Measurements from ENCODE around the gene UBE2A. TPM values are rescaled to one million over a fixed set of nuclear protein-coding genes. Genes with fewer than 3 reads are reported as not detected.

UBE2A gene
- total and polyA plus RNA-seq, 2 donors (not counting 1 experiment from before 2014, with no cell fraction given) = 50.3 to 70.9 TPM

GRCh38 chrX:119605464-119606279, 31.3 kb downstream of the UBE2A start:
- Mint-ChIP-seq H3K9me3 (ENCODE audit: insufficient read depth) (no peaks in the 10 kb centered on the region), H3K4me3 (peak overlapping the region; percentile 97), H3K27ac (peak overlapping the region; percentile 99), H3K4me1 (peaks cover 42% of the 10 kb centered on the region), H3K27me3 (no peaks in the 10 kb centered on the region)
- peaks cover 12 to 29% of the 10 kb centered on the region in 2 donors for H3K4me1 ChIP-seq (ENCODE audit: control insufficient read depth in 2 of 2, insufficient read depth in 2 of 2, low read length in 2 of 2)
- WGBS (ENCODE audit: insufficient coverage) = 0% methylated on average over 45 of the region's 68 CpGs
- H3K4me2 ChIP-seq (replicated peaks; ENCODE audit: low read depth, low read length, poor library complexity, severe bottlenecking) = peak overlapping the region; percentile 73
- ATAC-seq (ENCODE audit: low read depth) (peak; percentile 57), DNase-seq (no peak)
- TF ChIP-seq CTCF (IDR thresholded peaks at IDR 0.05) (no peak), EZH2 (IDR thresholded peaks at IDR 0.05; ENCODE audit: borderline replicate concordance, insufficient read depth, low read depth, low read length, poor library complexity, severe bottlenecking) (no peak)
- H3K9ac ChIP-seq (ENCODE audit: low read length) = peak overlapping the region; percentile 76
- ChIA-PET CTCF (interaction anchor here (0.8 to 1.8 kb wide), 4 partner anchors 9 to 124 kb away, joined by 3 to 16 read pairs (median 4); partner anchors contain the start of gene UBE2A), POLR2A (interaction anchor here (0.6 to 2.5 kb wide), 9 partner anchors 27 to 1202 kb away, joined by 3 to 17 read pairs (median 4); partner anchors contain the start of genes RPL39, SOWAHD and UBE2A)
- H3K4me3 ChIP-seq (ENCODE audit: control extremely low read depth in 1 of 5, extremely low read depth in 1 of 5, insufficient read depth in 1 of 5, low read depth in 2 of 5, low read length in 4 of 5) = peak overlapping the region; percentile 48 to 86 (median 71)
- intact Hi-C loops (cut with micrococcal nuclease) = loop anchor here (1.0 to 5.0 kb wide), 6 partner anchors 13 to 187 kb away; partner anchors contain the start of genes RPL39, SLC25A5 and UBE2A
- peak overlapping the region; percentile 87 to 94 for H3K27ac ChIP-seq (ENCODE audit: low read length in 2 of 2)
- H3K79me2 ChIP-seq (ENCODE audit: control insufficient read depth, insufficient read depth, low read length) = peaks cover 25% of the 10 kb centered on the region
- H3K36me3 ChIP-seq (replicated peaks in 1 of 2; ENCODE audit: control extremely low read depth in 1 of 2, control insufficient read depth in 1 of 2, extremely low read depth in 1 of 2, insufficient read depth in 2 of 2, low read length in 1 of 2) = peaks cover 0 to 4% of the 10 kb centered on the region in 2 experiments
- H3K9me3 ChIP-seq (ENCODE audit: control extremely low read depth in 1 of 3, control insufficient read depth in 2 of 3, insufficient read depth in 1 of 3, low read length in 2 of 3) = no peaks in the 10 kb centered on the region
- H4K20me1 ChIP-seq (ENCODE audit: control insufficient read depth, insufficient read depth, low read length, poor library complexity, severe bottlenecking) = no peaks in the 10 kb centered on the region
- H2AFZ ChIP-seq (ENCODE audit: insufficient read depth, low read depth, low read length, poor library complexity, severe bottlenecking) = peak overlapping the region; percentile 67
- no peaks in the 10 kb centered on the region for H3K27me3 ChIP-seq (replicated peaks in 1 of 4; ENCODE audit: control extremely low read depth in 1 of 4, control insufficient read depth in 3 of 4, insufficient read depth in 4 of 4, low read length in 3 of 4)

Measured in B cell (primary cell).